ENCODE results near the gene MLF2.
A peak's percentile ranks its signal among the peaks of the same experiment; 100 is the strongest.

MLF2 gene

GRCh38 chr12:6753772-6754356 lies 923 bp upstream of the MLF2 start:
- H2AFZ ChIP-seq = peak overlapping the region; percentile 16
- no peak for TF ChIP-seq CTCF (IDR thresholded peaks at IDR 0.05)
- peak overlapping the region; percentile 97 for H3K27ac ChIP-seq
- no peaks in the 10 kb centered on the region for H3K36me3 ChIP-seq (ENCODE audit: control insufficient read depth, insufficient read depth, low read length)
- no peaks in the 10 kb centered on the region for H3K27me3 ChIP-seq (ENCODE audit: control insufficient read depth, insufficient read depth, low read length)
- no peak overlapping the region for H3K9ac ChIP-seq
- peaks cover 16% of the 10 kb centered on the region for H3K4me1 ChIP-seq
- H3K4me2 ChIP-seq (ENCODE audit: low read length) = peak overlapping the region; percentile 94
- no peaks in the 10 kb centered on the region for H3K9me3 ChIP-seq (ENCODE audit: control insufficient read depth, low read length)
- H3K4me3 ChIP-seq (ENCODE audit: low read depth, low read length) = peak overlapping the region; percentile 93
- no peaks in the 10 kb centered on the region for H3K79me2 ChIP-seq

GRCh38 chr12:6752167-6752920 lies 597 bp downstream of the MLF2 start:
- no peaks in the 10 kb centered on the region for H3K9me3 ChIP-seq (ENCODE audit: control insufficient read depth, low read length)
- H3K4me3 ChIP-seq (ENCODE audit: low read depth, low read length) = peak overlapping the region; percentile 93
- TF ChIP-seq CTCF (IDR thresholded peaks at IDR 0.05) = no peak
- no peaks in the 10 kb centered on the region for H3K27me3 ChIP-seq (ENCODE audit: control insufficient read depth, insufficient read depth, low read length)
- H3K27ac ChIP-seq = peak overlapping the region; percentile 97
- peaks cover 16% of the 10 kb centered on the region for H3K4me1 ChIP-seq
- no peaks in the 10 kb centered on the region for H3K36me3 ChIP-seq (ENCODE audit: control insufficient read depth, insufficient read depth, low read length)
- no peaks in the 10 kb centered on the region for H3K79me2 ChIP-seq
- peak overlapping the region; percentile 75 for H2AFZ ChIP-seq
- H3K9ac ChIP-seq = peak overlapping the region; percentile 93
- H3K4me2 ChIP-seq (ENCODE audit: low read length) = peak overlapping the region; percentile 94

- Histone ChIP-seq H3K4me1 (peaks cover 10% of the 10 kb centered on the region), H3K9ac (no peak overlapping the region), H3K27me3 (ENCODE audit: control insufficient read depth, insufficient read depth, low read length) (no peaks in the 10 kb centered on the region), H3K27ac (peak overlapping the region; percentile 97), H3K4me2 (ENCODE audit: low read length) (peak overlapping the region; percentile 94), H3K79me2 (no peaks in the 10 kb centered on the region), H3K36me3 (ENCODE audit: control insufficient read depth, insufficient read depth, low read length) (no peaks in the 10 kb centered on the region), H2AFZ (no peak overlapping the region), H3K9me3 (ENCODE audit: control insufficient read depth, low read length) (no peaks in the 10 kb centered on the region), H3K4me3 (ENCODE audit: low read depth, low read length) (peak overlapping the region; percentile 93)
- TF ChIP-seq CTCF (IDR thresholded peaks at IDR 0.05) = no peak
These were observed 1.2 kb downstream of the MLF2 start for GRCh38 chr12:6751767-6752166.

- H3K9me3 ChIP-seq (ENCODE audit: control insufficient read depth, low read length) = no peaks in the 10 kb centered on the region
- H3K4me3 ChIP-seq (ENCODE audit: low read depth, low read length) = no peak overlapping the region
- no peak overlapping the region for H3K27ac ChIP-seq
- H3K79me2 ChIP-seq = no peaks in the 10 kb centered on the region
- H3K9ac ChIP-seq = no peak overlapping the region
- no peaks in the 10 kb centered on the region for H3K27me3 ChIP-seq (ENCODE audit: control insufficient read depth, insufficient read depth, low read length)
- no peak overlapping the region for H3K4me2 ChIP-seq (ENCODE audit: low read length)
- TF ChIP-seq CTCF (IDR thresholded peaks at IDR 0.05) = no peak
- no peaks in the 10 kb centered on the region for H3K36me3 ChIP-seq (ENCODE audit: control insufficient read depth, insufficient read depth, low read length)
- H2AFZ ChIP-seq = no peak overlapping the region
- H3K4me1 ChIP-seq = peaks cover 10% of the 10 kb centered on the region
These were observed 2.4 kb downstream of the MLF2 start for GRCh38 chr12:6750506-6750905.
